ENCODE data around the gene ATP5F1D.
"Not testable (repeated sequence)": the region's sequence is repeated elsewhere in the genome, so short reads cannot be mapped to it uniquely, and the experiment has no call there.

ATP5F1D gene

GRCh38 chr19:1233115-1233667 is 8.4 kb upstream of the ATP5F1D start:
- no peak for DNase-seq

- no peak for DNase-seq
Measured at GRCh38 chr19:1234051-1234954, 7.2 kb upstream of the ATP5F1D start.

GRCh38 chr19:1234955-1235380 is 6.6 kb upstream of the ATP5F1D start:
- DNase-seq: no peak

- DNase-seq: no peak
Measured at GRCh38 chr19:1235625-1236538, 5.7 kb upstream of the ATP5F1D start.

- DNase-seq: no peak
Measured at GRCh38 chr19:1236576-1236975, 5.0 kb upstream of the ATP5F1D start.

GRCh38 chr19:1237027-1237659 is 4.4 kb upstream of the ATP5F1D start:
- no peak for DNase-seq

GRCh38 chr19:1237754-1238368 is 3.7 kb upstream of the ATP5F1D start, which contains the start of gene CBARP:
TSS of gene CBARP (minus strand) at chr19:1238005. CDS start at chr19:1236100, 1,905 bp downstream.
- peak; percentile 57 for DNase-seq

GRCh38 chr19:1238369-1239303 is 2.9 kb upstream of the ATP5F1D start:
- no peak for DNase-seq

GRCh38 chr19:1239420-1239795 is 2.1 kb upstream of the ATP5F1D start:
- no peak for DNase-seq

GRCh38 chr19:1239796-1240737 is 1.5 kb upstream of the ATP5F1D start:
- peak; percentile 95 for DNase-seq

GRCh38 chr19:1240925-1241324 is 626 bp upstream of the ATP5F1D start:
- no peak for DNase-seq

GRCh38 chr19:1243768-1244692 is 2.5 kb downstream of the ATP5F1D start:
- peak; percentile 88 for DNase-seq

GRCh38 chr19:1244693-1245451 is 3.3 kb downstream of the ATP5F1D start:
- DNase-seq: no peak

GRCh38 chr19:1245494-1246264 is 4.1 kb downstream of the ATP5F1D start:
- DNase-seq: no peak

- DNase-seq: not testable (repeated sequence)
Measured at GRCh38 chr19:1246265-1247087, 4.9 kb downstream of the ATP5F1D start.

- DNase-seq: no peak
Measured at GRCh38 chr19:1247748-1248138, 6.2 kb downstream of the ATP5F1D start.
